GM23338 (cell line): Measurements from ENCODE around the gene RPL27A. TPM values are rescaled to one million over a fixed set of nuclear protein-coding genes. Genes with fewer than 3 reads are reported as not detected.

ENCODE experiments used
- ATAC-seq: fragments of 200-7000 bp; cut with Tn5 transposase; 3 replicates; pipeline ENCODE4 v1.9.1; 2020
- DNase-seq: peaks from one replicate; pipeline ENCODE4 v3.0.0-alpha.2; 2015; ENCODE audit warnings: low spot score
- H2AFZ ChIP-seq: fragments of 200-600 bp; sonication (generic); 2 replicates; pipeline ENCODE4 v1.8.0; 2016; ENCODE audit warnings: antibody characterized with exemption, mild to moderate bottlenecking, moderate library complexity
- H3F3A ChIP-seq: fragments of 200-600 bp; sonication (generic); replicated peaks from 2 replicates; pipeline ENCODE4 v1.8.0; 2017; ENCODE audit warnings: antibody characterized with exemption, mixed run types, low read depth
- H3K27ac ChIP-seq: fragments of 200-600 bp; sonication (generic); 2 replicates; pipeline ENCODE4 v1.6.1; 2016; ENCODE audit warnings: low read depth
- H3K27me3 ChIP-seq: fragments of 200-600 bp; sonication (generic); 2 replicates; pipeline ENCODE4 v1.8.0; 2016; ENCODE audit warnings: mild to moderate bottlenecking, mixed run types, moderate library complexity; ENCODE audit not compliant: insufficient read depth
- H3K36me3 ChIP-seq: fragments of 200-600 bp; sonication (generic); 2 replicates; pipeline ENCODE4 v1.8.0; 2016; ENCODE audit warnings: mild to moderate bottlenecking; ENCODE audit not compliant: insufficient read depth
- H3K4me1 ChIP-seq: fragments of 200-600 bp; sonication (generic); 2 replicates; pipeline ENCODE4 v1.8.0; 2016; ENCODE audit warnings: mild to moderate bottlenecking, moderate library complexity; ENCODE audit not compliant: insufficient read depth
- H3K4me2 ChIP-seq: fragments of 200-600 bp; sonication (generic); 2 replicates; pipeline ENCODE4 v1.7.1; 2017; ENCODE audit warnings: mixed run types
- H3K4me3 ChIP-seq: fragments of 200-600 bp; sonication (generic); 2 replicates; pipeline ENCODE4 v1.6.1; 2016; ENCODE audit warnings: mixed run types
- H3K79me2 ChIP-seq: fragments of 200-600 bp; sonication (generic); replicated peaks from 2 replicates; pipeline ENCODE4 v1.8.0; 2017; ENCODE audit warnings: mild to moderate bottlenecking; ENCODE audit not compliant: insufficient read depth
- H3K9me2 ChIP-seq: fragments of 200-600 bp; sonication (generic); 2 replicates; pipeline ENCODE4 v1.8.0; 2017; ENCODE audit not compliant: insufficient read depth
- H4K20me1 ChIP-seq: fragments of 200-600 bp; sonication (generic); replicated peaks from 2 replicates; pipeline ENCODE4 v1.8.0; 2017; ENCODE audit warnings: mild to moderate bottlenecking; ENCODE audit not compliant: insufficient read depth
- H3K27ac Mint-ChIP-seq: 2 replicates; pipeline ENCODE4 v1.8.0; 2020; ENCODE audit warnings: inconsistent platforms, mild to moderate bottlenecking, moderate library complexity, mixed read lengths
- H3K27me3 Mint-ChIP-seq: 3 replicates; pipeline ENCODE4 v1.8.0; 2022; ENCODE audit warnings: low read depth, mild to moderate bottlenecking, moderate library complexity, mixed read lengths, inconsistent platforms; ENCODE audit not compliant: insufficient read depth, poor library complexity
- H3K36me3 Mint-ChIP-seq: 3 replicates; pipeline ENCODE4 v1.8.0; 2021; ENCODE audit warnings: low read depth, mild to moderate bottlenecking, inconsistent platforms, moderate library complexity, mixed read lengths
- H3K4me1 Mint-ChIP-seq: 3 replicates; pipeline ENCODE4 v1.8.0; 2020; ENCODE audit warnings: mild to moderate bottlenecking, inconsistent platforms, mixed read lengths
- H3K4me3 Mint-ChIP-seq: 3 replicates; pipeline ENCODE4 v1.8.0; 2021; ENCODE audit warnings: moderate library complexity, mild to moderate bottlenecking, inconsistent platforms, mixed read lengths
- H3K9me3 Mint-ChIP-seq: 3 replicates; pipeline ENCODE4 v1.8.0; 2020; ENCODE audit warnings: moderate library complexity, mild to moderate bottlenecking, inconsistent platforms, mixed read lengths
- CREB1 ChIP-seq: fragments of 250-450 bp; sonication (Bioruptor Pico); IDR thresholded peaks from 2 replicates; pipeline ENCODE4 v1.5.0; 2020; ENCODE audit warnings: low read depth, mild to moderate bottlenecking, moderate library complexity
- CTCF ChIP-seq, 2 experiments: fragments of 200-600 bp in 1 of 2; sonication (generic) in 1 of 2; conservative IDR thresholded peaks; 2 replicates each; pipeline versions ENCODE4 v1.5.1 to v1.6.1; 2016 to 2017; ENCODE audit warnings: antibody characterized with exemption in 2 of 2, low read depth in 2 of 2, mild to moderate bottlenecking in 2 of 2, moderate library complexity in 1 of 2
- ETS1 ChIP-seq: IDR thresholded peaks from 2 replicates; pipeline ENCODE4 v1.6.1; 2016; ENCODE audit warnings: antibody characterized with exemption
- EZH2 ChIP-seq: fragments of 200-600 bp; sonication (generic); IDR thresholded peaks from one replicate; pipeline ENCODE4 v1.8.0; 2017; ENCODE audit warnings: antibody characterized with exemption, mild to moderate bottlenecking, low read depth; ENCODE audit not compliant: unreplicated experiment
- EZH2phosphoT487 ChIP-seq: fragments of 200-600 bp; sonication (generic); IDR thresholded peaks from one replicate; pipeline ENCODE4 v1.8.1; 2018; ENCODE audit warnings: antibody characterized with exemption; ENCODE audit not compliant: unreplicated experiment
- JUNB ChIP-seq: IDR thresholded peaks from one replicate; pipeline ENCODE4 v1.6.1; 2016; ENCODE audit warnings: antibody characterized with exemption; ENCODE audit not compliant: unreplicated experiment
- NANOG ChIP-seq: IDR thresholded peaks from 2 replicates; pipeline ENCODE4 v1.6.1; 2016; ENCODE audit warnings: antibody characterized with exemption, borderline replicate concordance
- POLR2AphosphoS5 ChIP-seq: IDR thresholded peaks from 2 replicates; pipeline ENCODE4 v1.6.1; 2016; ENCODE audit warnings: antibody characterized with exemption, low read depth
- STAT1 ChIP-seq: IDR thresholded peaks from one replicate; pipeline ENCODE4 v1.6.1; 2016; ENCODE audit warnings: antibody characterized with exemption; ENCODE audit not compliant: unreplicated experiment
- ZNF114 ChIP-seq: fragments of 250-450 bp; sonication (Bioruptor Pico); IDR thresholded peaks from 2 replicates; pipeline ENCODE4 v1.5.0; 2020; ENCODE audit warnings: mild to moderate bottlenecking, moderate library complexity
- ZNF331 ChIP-seq: fragments of 250-450 bp; sonication (Bioruptor Pico); IDR thresholded peaks from 2 replicates; pipeline ENCODE4 v1.5.0; 2020; ENCODE audit warnings: low read depth, mild to moderate bottlenecking, moderate library complexity
- polyA plus RNA-seq: library from polyadenylated mRNA; unstranded; fragments of >200 nt; fragmentation: Nextera tagmentation; extraction: Ambion mirVana; gene quantifications from 2 replicates; pipeline ENCODE4 v1.2.1, GENCODE V29; 2016
- total RNA-seq: library from RNA; depleted of rRNA; stranded (reverse); fragments of >200 nt; shearing (Covaris generic); gene quantifications from 2 replicates; pipeline ENCODE4 v1.2.3, GENCODE V29; 2014
- TF ChIP-seq, protein P1 (sequence below): IDR thresholded peaks from one replicate; pipeline ENCODE4 v1.6.1; 2018; ENCODE audit warnings: antibody characterized with exemption; ENCODE audit not compliant: unreplicated experiment
- TF ChIP-seq, protein P2 (sequence below): fragments of 250-450 bp; sonication (Bioruptor Pico); IDR thresholded peaks from 2 replicates; pipeline ENCODE4 v1.5.0; 2020; ENCODE audit warnings: mild to moderate bottlenecking, moderate library complexity

RPL27A gene
- total and polyA plus RNA-seq, 2 experiments from 2014 or later: 1,283 to 3,167 TPM

DNA sequence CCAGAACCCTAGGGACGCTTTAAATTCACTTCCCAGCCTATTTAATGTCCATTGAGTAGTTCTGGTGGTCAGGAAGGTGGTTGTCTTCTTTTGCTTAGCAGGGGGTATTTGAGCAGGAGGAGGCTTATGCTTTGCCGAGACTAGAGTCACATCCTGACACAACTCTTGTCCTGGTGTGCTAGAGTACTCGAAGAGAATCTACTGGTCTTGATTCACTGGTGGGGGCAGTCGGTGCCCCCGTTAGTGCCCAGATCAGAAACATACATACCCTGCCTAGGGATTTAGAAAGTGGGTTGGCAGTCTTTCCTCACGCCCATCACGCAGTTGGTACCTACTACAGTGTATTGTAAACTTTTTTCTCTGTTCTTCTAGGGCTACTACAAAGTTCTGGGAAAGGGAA is 2.7 kb downstream of the RPL27A start:
- Histone ChIP-seq H3K27me3 (no peaks in the 10 kb centered on the region), H3F3A (peaks cover 52% of the 10 kb centered on the region), H3K27ac (peak overlapping the region; percentile 97), H4K20me1 (peaks cover 17% of the 10 kb centered on the region), H3K79me2 (peaks cover 39% of the 10 kb centered on the region), H3K4me3 (peak overlapping the region; percentile 100), H3K4me1 (peaks cover 32% of the 10 kb centered on the region), H3K4me2 (peak overlapping the region; percentile 100), H3K36me3 (peaks cover 29% of the 10 kb centered on the region), H2AFZ (no peak overlapping the region), H3K9me2 (peaks cover 5% of the 10 kb centered on the region; the same call in 1 of the 2 replicates)
- Mint-ChIP-seq H3K27ac (peak overlapping the region; percentile 74), H3K4me3 (peak overlapping the region; percentile 91), H3K36me3 (peaks cover 80% of the 10 kb centered on the region), H3K4me1 (peaks cover 58% of the 10 kb centered on the region), H3K9me3 (peaks cover 4% of the 10 kb centered on the region; the same call in 2 of the 3 replicates), H3K27me3 (peaks cover 44% of the 10 kb centered on the region)
- no peak for ATAC-seq
- no peak for TF ChIP-seq STAT1
- no peak for TF ChIP-seq EZH2
- no peak for TF ChIP-seq CREB1 (CRISPR knock-in tag)
- TF ChIP-seq, protein P1, sequence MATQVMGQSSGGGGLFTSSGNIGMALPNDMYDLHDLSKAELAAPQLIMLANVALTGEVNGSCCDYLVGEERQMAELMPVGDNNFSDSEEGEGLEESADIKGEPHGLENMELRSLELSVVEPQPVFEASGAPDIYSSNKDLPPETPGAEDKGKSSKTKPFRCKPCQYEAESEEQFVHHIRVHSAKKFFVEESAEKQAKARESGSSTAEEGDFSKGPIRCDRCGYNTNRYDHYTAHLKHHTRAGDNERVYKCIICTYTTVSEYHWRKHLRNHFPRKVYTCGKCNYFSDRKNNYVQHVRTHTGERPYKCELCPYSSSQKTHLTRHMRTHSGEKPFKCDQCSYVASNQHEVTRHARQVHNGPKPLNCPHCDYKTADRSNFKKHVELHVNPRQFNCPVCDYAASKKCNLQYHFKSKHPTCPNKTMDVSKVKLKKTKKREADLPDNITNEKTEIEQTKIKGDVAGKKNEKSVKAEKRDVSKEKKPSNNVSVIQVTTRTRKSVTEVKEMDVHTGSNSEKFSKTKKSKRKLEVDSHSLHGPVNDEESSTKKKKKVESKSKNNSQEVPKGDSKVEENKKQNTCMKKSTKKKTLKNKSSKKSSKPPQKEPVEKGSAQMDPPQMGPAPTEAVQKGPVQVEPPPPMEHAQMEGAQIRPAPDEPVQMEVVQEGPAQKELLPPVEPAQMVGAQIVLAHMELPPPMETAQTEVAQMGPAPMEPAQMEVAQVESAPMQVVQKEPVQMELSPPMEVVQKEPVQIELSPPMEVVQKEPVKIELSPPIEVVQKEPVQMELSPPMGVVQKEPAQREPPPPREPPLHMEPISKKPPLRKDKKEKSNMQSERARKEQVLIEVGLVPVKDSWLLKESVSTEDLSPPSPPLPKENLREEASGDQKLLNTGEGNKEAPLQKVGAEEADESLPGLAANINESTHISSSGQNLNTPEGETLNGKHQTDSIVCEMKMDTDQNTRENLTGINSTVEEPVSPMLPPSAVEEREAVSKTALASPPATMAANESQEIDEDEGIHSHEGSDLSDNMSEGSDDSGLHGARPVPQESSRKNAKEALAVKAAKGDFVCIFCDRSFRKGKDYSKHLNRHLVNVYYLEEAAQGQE: no peak
- TF ChIP-seq, protein P2, sequence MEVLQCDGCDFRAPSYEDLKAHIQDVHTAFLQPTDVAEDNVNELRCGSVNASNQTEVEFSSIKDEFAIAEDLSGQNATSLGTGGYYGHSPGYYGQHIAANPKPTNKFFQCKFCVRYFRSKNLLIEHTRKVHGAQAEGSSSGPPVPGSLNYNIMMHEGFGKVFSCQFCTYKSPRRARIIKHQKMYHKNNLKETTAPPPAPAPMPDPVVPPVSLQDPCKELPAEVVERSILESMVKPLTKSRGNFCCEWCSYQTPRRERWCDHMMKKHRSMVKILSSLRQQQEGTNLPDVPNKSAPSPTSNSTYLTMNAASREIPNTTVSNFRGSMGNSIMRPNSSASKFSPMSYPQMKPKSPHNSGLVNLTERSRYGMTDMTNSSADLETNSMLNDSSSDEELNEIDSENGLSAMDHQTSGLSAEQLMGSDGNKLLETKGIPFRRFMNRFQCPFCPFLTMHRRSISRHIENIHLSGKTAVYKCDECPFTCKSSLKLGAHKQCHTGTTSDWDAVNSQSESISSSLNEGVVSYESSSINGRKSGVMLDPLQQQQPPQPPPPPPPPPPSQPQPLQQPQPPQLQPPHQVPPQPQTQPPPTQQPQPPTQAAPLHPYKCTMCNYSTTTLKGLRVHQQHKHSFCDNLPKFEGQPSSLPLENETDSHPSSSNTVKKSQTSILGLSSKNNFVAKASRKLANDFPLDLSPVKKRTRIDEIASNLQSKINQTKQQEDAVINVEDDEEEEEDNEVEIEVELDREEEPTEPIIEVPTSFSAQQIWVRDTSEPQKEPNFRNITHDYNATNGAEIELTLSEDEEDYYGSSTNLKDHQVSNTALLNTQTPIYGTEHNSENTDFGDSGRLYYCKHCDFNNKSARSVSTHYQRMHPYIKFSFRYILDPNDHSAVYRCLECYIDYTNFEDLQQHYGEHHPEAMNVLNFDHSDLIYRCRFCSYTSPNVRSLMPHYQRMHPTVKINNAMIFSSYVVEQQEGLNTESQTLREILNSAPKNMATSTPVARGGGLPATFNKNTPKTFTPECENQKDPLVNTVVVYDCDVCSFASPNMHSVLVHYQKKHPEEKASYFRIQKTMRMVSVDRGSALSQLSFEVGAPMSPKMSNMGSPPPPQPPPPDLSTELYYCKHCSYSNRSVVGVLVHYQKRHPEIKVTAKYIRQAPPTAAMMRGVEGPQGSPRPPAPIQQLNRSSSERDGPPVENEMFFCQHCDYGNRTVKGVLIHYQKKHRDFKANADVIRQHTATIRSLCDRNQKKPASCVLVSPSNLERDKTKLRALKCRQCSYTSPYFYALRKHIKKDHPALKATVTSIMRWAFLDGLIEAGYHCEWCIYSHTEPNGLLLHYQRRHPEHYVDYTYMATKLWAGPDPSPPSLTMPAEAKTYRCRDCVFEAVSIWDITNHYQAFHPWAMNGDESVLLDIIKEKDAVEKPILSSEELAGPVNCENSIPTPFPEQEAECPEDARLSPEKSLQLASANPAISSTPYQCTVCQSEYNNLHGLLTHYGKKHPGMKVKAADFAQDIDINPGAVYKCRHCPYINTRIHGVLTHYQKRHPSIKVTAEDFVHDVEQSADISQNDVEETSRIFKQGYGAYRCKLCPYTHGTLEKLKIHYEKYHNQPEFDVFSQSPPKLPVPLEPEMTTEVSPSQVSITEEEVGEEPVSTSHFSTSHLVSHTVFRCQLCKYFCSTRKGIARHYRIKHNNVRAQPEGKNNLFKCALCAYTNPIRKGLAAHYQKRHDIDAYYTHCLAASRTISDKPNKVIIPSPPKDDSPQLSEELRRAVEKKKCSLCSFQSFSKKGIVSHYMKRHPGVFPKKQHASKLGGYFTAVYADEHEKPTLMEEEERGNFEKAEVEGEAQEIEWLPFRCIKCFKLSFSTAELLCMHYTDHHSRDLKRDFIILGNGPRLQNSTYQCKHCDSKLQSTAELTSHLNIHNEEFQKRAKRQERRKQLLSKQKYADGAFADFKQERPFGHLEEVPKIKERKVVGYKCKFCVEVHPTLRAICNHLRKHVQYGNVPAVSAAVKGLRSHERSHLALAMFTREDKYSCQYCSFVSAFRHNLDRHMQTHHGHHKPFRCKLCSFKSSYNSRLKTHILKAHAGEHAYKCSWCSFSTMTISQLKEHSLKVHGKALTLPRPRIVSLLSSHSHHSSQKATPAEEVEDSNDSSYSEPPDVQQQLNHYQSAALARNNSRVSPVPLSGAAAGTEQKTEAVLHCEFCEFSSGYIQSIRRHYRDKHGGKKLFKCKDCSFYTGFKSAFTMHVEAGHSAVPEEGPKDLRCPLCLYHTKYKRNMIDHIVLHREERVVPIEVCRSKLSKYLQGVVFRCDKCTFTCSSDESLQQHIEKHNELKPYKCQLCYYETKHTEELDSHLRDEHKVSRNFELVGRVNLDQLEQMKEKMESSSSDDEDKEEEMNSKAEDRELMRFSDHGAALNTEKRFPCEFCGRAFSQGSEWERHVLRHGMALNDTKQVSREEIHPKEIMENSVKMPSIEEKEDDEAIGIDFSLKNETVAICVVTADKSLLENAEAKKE (CRISPR knock-in tag): no peak
- TF ChIP-seq POLR2AphosphoS5: no peak
- TF ChIP-seq ZNF114 (CRISPR knock-in tag): no peak
- TF ChIP-seq EZH2phosphoT487: no peak
- no peak for TF ChIP-seq NANOG
- no peak for TF ChIP-seq CTCF (conservative IDR thresholded peaks at IDR 0.05; ENCODE audit: low read depth in 2 of 2)
- TF ChIP-seq ETS1: no peak
- no peak for TF ChIP-seq JUNB
- no peak for TF ChIP-seq ZNF331 (CRISPR knock-in tag)
- no peak for DNase-seq
